ENCODE results near the gene BLOC1S3.
A peak's percentile ranks its signal among the peaks of the same experiment; 100 is the strongest.

BLOC1S3 gene

GRCh38 chr19:45146741-45147205 is 31.8 kb upstream of the BLOC1S3 start:
- no peak for DNase-seq

GRCh38 chr19:45147835-45148676 is 30.5 kb upstream of the BLOC1S3 start:
- no peak for DNase-seq

- DNase-seq, result no peak
Observed at GRCh38 chr19:45149129-45149528, 29.5 kb upstream of the BLOC1S3 start.

- DNase-seq, result no peak
Observed at GRCh38 chr19:45150180-45150579, 28.4 kb upstream of the BLOC1S3 start.

- no peak for DNase-seq
Observed at GRCh38 chr19:45150751-45151281, 27.8 kb upstream of the BLOC1S3 start.

GRCh38 chr19:45151320-45151719 is 27.3 kb upstream of the BLOC1S3 start:
- DNase-seq, result no peak

GRCh38 chr19:45151821-45152503 is 26.6 kb upstream of the BLOC1S3 start:
- no peak for DNase-seq

- DNase-seq, result peak; percentile 78
Observed at GRCh38 chr19:45152504-45153338, 25.9 kb upstream of the BLOC1S3 start.

- peak; percentile 74 for DNase-seq
Observed at GRCh38 chr19:45153339-45154063, 25.1 kb upstream of the BLOC1S3 start.

GRCh38 chr19:45154064-45154827 is 24.3 kb upstream of the BLOC1S3 start:
- DNase-seq, result no peak

GRCh38 chr19:45156011-45156630 is 22.5 kb upstream of the BLOC1S3 start:
- no peak for DNase-seq

GRCh38 chr19:45156751-45157150 is 21.8 kb upstream of the BLOC1S3 start:
- DNase-seq, result no peak

- no peak for DNase-seq
Observed at GRCh38 chr19:45158503-45159209, 19.9 kb upstream of the BLOC1S3 start.

- no peak for DNase-seq
Observed at GRCh38 chr19:45159210-45159970, 19.2 kb upstream of the BLOC1S3 start.

- no peak for DNase-seq
Observed at GRCh38 chr19:45159971-45160324, 18.6 kb upstream of the BLOC1S3 start.

GRCh38 chr19:45160870-45161737 is 17.5 kb upstream of the BLOC1S3 start, which contains the start of gene NKPD1:
TSS of gene NKPD1 (minus strand) at chr19:45160982. CDS start at chr19:45160150, 832 bp downstream.
- DNase-seq, result no peak

GRCh38 chr19:45161738-45162607 is 16.6 kb upstream of the BLOC1S3 start:
- DNase-seq, result no peak
